Left ventricle myocardium superior (tissue), 1 donor: ENCODE measurements around the gene KRTAP12-1. TPM values are rescaled to one million over a fixed set of nuclear protein-coding genes. Genes with fewer than 3 reads are reported as not detected.

ENCODE experiments used
- ATAC-seq: fragments of 200-7000 bp; cut with Tn5 transposase; one replicate; pipeline ENCODE4 v1.9.1; 2020; ENCODE audit warnings: mild to moderate bottlenecking, moderate library complexity
- DNase-seq: peaks from one replicate; pipeline ENCODE4 v3.0.0-alpha.2; 2020
- intact Hi-C: fragments of 100-400 bp; cut with micrococcal nuclease; formaldehyde crosslinking; loops from one replicate; pipeline ENCODE4 v1.11.0; 2022
- long read RNA-seq: library from polyadenylated mRNA; unstranded; transcript quantifications from one replicate; pipeline ENCODE4 v2.0.0, GENCODE V29; 2021
- total RNA-seq: library from RNA; stranded (reverse); fragmentation: NEBNext Ultra II Directional; extraction: Animal tissue kit (Norgen Biotek cat#: 25700); gene quantifications from one replicate; pipeline ENCODE4 v1.2.1, GENCODE V29; 2021
- donor health status: DM: no; HTN: yes; CAD: no; lungs with severe emphysema.

Gene KRTAP12-1, protein sequence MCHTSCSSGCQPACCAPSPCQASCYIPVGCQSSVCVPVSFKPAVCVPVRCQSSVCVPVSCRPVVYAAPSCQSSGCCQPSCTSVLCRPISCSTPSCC
- not detected for total RNA-seq
- long read RNA-seq = 0 reads

- no peak for DNase-seq
- intact Hi-C loops = no loop called here
- peak; percentile 59 for ATAC-seq
These were observed at the start of gene KRTAP12-1 for GRCh38 chr21:44681861-44682579. Gene KRTAP12-1 (minus strand): TSS chr21:44682163. CDS start chr21:44682123, 40 bp downstream.

DNA sequence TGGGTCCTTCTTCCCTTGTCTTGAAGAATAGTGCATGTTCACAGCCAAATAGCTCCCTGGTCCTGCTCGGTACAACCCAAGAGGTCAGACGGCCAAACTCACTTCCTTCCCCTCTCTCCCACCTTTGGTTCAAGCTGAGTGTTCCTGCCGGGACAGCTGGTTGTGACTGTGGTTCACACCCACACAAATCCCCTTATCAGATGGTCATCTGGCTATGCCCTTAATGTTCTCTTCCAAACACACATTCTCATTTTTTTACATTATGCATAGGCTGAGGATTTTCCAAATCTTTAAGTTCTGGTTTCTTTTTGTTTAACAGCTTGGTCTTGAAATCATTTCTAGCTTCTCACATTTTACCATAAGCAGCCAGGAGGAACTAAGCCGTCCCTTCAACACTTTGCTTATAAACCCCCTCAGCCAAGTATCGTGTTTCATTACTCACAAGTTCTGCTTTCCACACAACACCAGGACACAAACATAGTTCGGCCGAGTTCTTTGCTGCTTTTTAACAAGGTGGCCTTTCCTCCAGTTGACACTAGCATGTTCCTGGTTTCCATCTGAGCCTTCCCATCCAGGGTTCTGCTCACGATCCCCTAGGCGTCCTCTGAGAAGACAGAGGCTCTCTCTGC is 49.1 kb upstream of the KRTAP12-1 start:
- DNase-seq = no peak
- ATAC-seq = no peak
- intact Hi-C loops = no loop called here

GRCh38 chr21:44730028-44730395 is 48.0 kb upstream of the KRTAP12-1 start:
- DNase-seq (no peak), ATAC-seq (no peak)
- intact Hi-C loops = no loop called here

DNA sequence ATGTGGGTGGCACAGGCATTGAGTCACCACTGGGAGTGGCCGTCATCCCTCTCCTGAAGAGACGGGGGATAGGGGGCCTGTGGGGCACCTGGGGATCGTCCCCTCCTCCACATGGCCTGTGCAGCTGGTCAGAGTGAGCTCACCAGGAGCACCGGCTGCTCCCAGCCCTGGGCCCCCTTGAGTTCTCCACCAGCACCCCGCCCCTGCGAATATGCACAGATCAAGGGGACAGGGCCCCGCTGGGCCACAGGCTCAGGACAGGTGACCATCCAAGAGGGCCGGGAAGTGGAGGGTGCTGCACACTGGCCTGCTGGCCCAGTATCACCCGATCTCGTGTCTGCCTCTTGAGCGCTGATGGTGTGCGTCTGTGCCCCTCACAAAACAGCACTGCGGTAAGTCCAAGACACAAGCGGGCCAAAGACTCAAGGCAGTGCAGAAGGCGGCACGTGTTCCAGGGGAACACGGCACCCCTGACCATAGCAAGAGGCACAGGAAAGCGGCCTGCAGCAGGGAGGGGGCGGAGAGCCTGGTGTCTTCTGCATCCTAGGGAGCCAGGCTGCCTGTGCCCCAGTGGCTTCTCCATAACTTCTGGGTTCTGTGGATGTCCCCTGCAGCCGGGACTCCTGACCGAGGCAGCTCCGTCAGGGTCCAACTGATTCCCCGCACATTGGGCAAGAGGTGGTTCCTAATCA is 47.5 kb upstream of the KRTAP12-1 start:
- ATAC-seq = no peak
- no peak for DNase-seq
- intact Hi-C loops = no loop called here

GRCh38 chr21:44728716-44729115 is 46.8 kb upstream of the KRTAP12-1 start:
- intact Hi-C loops = no loop called here
- ATAC-seq = no peak
- no peak for DNase-seq

DNA sequence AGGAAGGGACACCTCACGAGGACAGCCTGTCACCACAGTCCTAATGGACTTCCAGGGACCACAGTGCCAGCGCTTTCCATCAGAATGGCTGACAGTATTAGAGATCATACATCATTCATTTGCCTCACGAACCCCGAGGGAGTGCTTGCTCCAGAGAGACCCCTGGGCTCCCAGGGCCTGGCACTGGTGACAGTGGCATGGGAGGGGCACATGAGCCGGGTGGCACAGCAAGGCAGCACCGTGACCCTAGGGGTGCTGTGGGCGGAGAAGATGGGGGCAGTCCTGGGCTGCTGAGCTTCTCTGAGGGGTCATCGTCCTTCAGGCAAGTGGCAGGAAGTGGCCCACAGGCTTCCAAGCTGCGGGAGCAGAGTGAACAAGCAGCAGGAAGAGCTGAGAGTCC is 45.8 kb upstream of the KRTAP12-1 start:
- ATAC-seq (no peak), DNase-seq (no peak)
- intact Hi-C loops = no loop called here

GRCh38 chr21:44727321-44727720 is 45.4 kb upstream of the KRTAP12-1 start:
- ATAC-seq (no peak), DNase-seq (no peak)
- intact Hi-C loops = no loop called here

DNA sequence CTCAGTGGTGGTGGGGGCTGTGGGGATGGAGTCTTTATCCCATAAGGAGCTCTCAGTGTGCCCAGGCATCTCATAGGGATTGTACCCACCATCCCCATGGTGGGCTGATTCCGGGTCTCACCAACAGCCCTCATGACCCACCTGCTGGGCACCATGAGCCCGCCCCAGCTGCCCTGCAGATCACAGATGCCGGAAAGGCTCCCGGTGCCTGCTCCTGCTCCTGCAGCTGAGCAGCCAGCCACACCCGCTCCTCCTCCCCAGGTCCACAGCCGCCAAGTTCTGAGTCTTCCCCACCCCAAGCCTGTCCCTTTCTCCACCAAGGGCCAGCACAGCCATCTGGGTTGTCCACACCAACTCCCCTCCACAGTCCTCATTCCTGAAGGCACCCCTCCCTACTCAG is 44.9 kb upstream of the KRTAP12-1 start:
- DNase-seq (no peak), ATAC-seq (no peak)
- intact Hi-C loops = no loop called here

DNA sequence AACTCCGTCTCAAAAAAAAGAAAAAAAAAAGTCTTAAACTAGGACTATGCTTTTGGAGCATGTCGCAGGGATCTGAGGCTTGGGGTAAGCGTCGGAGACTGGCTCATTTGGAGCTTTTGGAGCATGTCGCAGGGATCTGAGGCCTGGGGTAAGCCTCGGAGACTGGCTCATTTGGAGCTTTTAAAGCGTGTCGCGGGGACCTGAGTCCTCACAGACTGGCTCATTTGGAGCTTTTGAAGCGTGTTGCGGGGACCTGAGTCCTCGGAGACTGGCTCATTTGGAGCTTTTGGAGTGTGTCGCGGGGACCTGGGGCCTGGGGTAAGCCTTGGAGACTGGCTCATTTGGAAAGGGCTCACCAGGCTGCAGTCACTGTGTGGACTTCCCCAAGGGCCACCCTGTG is 43.0 kb upstream of the KRTAP12-1 start:
- DNase-seq = no peak
- intact Hi-C loops = no loop called here
- no peak for ATAC-seq

- ATAC-seq (no peak), DNase-seq (no peak)
- intact Hi-C loops = no loop called here
These were observed 42.2 kb upstream of the KRTAP12-1 start for GRCh38 chr21:44724196-44724595.

DNA sequence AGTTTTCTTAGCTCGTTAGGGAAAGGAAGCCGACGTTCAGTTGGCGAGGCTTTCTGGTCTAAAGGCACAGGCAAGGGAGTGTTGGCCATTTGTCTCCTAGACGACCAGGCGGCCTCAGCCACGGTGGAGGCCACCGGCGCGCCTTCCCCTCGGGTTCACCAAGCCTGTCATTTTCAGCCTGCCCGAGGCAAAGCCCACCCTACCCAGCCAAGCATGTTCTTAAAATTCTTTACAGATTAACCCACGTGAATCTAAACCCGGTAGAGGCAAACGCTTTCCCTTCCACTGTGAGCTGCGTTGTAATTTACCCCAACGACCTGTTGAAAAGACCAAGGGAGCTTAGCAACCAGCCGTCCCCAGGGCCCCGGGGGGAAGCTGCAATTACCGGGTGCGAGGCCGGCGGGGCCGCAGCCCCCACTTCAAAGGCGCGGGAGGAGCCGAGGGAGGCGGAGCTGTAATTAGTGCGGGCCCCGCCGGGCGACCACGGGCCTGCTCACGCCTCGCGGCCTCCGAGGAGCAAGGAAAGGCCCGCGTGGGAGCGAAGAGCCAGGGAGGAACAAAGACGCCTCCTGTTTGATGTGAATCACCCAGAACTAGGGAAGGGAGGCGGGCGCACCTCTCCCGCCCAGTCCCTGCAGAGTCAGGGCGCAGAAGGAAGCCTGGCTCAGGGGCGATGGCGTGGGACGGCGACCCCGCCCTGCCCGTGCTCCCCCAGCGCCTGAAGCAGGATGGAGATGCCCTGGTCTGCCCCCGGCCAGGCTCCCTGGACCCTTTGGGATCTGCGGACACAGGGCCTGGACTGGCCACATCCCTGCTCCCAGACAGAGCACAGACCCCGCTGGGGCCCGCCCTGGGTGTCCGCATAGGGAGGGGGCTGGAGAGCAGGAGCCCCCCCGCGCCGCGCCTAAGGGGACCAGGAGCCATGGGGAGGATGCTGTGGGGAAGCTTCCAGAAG is 41.5 kb upstream of the KRTAP12-1 start:
- DNase-seq = no peak
- no peak for ATAC-seq
- intact Hi-C loops = no loop called here

DNA sequence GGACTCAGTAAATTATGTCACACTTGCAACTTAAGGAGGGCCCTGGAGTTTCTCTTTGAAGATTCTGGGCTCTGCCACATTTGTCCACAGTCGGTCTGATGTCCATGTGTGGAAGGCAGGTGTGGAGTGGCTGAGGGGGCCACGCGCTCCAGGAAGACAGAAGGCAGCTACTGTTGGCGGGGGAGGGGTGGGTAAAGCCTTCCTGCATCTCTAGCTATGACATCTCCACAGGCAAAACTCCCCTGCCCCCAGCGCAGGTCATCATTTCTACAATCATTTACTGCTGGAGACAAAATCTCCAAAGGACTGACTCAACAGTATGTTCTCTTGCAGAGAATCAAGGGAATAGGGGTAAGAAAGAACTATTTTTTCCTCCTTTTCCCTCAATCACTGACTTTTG is 40.8 kb upstream of the KRTAP12-1 start:
- DNase-seq (no peak), ATAC-seq (no peak)
- intact Hi-C loops = no loop called here

GRCh38 chr21:44720170-44720569 is 38.2 kb upstream of the KRTAP12-1 start:
- intact Hi-C loops = no loop called here
- DNase-seq = no peak
- ATAC-seq = peak; percentile 92

DNA sequence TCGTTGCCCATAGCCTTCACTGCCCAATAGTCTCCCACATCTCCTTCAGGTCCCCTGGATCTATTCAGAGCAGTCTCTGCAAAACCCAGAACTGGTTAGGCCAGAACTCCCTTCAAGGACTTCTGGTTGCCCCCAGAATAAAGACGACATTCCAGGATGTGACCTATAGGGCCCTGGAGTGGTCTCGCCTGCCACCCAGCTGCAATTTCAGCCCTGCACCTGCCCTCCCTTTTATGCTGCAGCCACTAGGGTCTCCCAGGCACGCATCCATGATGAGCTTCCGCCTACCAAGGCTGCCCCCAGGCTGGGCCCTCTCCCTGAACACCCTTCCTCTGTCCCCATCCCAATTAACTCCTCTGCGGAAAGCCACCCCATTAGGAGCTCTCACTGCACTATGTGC is 36.6 kb upstream of the KRTAP12-1 start:
- intact Hi-C loops = no loop called here
- DNase-seq (no peak), ATAC-seq (no peak)

DNA sequence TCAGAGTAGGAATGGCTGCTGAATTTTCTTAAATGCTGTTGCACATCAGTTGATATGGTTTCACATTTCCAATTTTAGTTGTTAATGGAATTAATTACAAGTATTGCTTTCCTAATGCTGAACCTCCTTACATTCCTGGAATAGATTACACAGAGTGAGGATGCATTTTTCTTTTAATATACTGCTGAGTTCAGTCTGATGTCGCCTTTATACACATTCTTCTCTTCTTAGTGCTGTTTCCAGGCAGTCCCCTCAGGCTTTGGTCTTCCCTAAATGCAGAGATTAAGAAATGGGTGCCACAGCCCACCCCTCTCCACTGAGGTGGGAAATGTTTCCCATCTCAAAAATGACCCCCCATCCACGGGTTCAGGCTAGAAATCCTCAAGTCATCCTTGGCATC is 36.1 kb upstream of the KRTAP12-1 start:
- ATAC-seq = no peak
- intact Hi-C loops = no loop called here
- DNase-seq = no peak

GRCh38 chr21:44716984-44717383 is 35.0 kb upstream of the KRTAP12-1 start:
- ATAC-seq (no peak), DNase-seq (no peak)
- intact Hi-C loops = no loop called here

- intact Hi-C loops = no loop called here
- DNase-seq (no peak), ATAC-seq (no peak)
These were observed 32.9 kb upstream of the KRTAP12-1 start for GRCh38 chr21:44714905-44715304.

- intact Hi-C loops = no loop called here
- ATAC-seq (no peak), DNase-seq (no peak)
These were observed 31.9 kb upstream of the KRTAP12-1 start for GRCh38 chr21:44713846-44714245.

GRCh38 chr21:44713130-44713529 is 31.2 kb upstream of the KRTAP12-1 start:
- intact Hi-C loops = no loop called here
- no peak for DNase-seq
- ATAC-seq = no peak
